HG02884 (cell line): ENCODE data around the gene UBAP2L.

Experiments
- ATAC-seq: cut with Tn5 transposase; IDR thresholded peaks from one replicate; pipeline ENCODE4 v1.9.1; 2021; ENCODE audit warnings: mild to moderate bottlenecking, moderate library complexity; ENCODE audit not compliant: unreplicated experiment

The UBAP2L gene

GRCh38 chr1:154220071-154220969, at the start of gene UBAP2L:
TSS of gene UBAP2L (plus strand) at chr1:154220955. CDS start at chr1:154225124, 4,169 bp downstream.
- peak; percentile 85 for ATAC-seq

- ATAC-seq = no peak
Observed at GRCh38 chr1:154171223-154171583, 49.6 kb upstream of the UBAP2L start.

- no peak for ATAC-seq
Observed at GRCh38 chr1:154171880-154172279, 48.9 kb upstream of the UBAP2L start.

GRCh38 chr1:154174654-154175053, 46.1 kb upstream of the UBAP2L start:
- no peak for ATAC-seq

GRCh38 chr1:154176337-154176736, 44.4 kb upstream of the UBAP2L start:
- ATAC-seq = no peak

- no peak for ATAC-seq
Observed at GRCh38 chr1:154178013-154178412, 42.7 kb upstream of the UBAP2L start.

GRCh38 chr1:154178911-154179811, 41.6 kb upstream of the UBAP2L start:
- ATAC-seq = no peak

GRCh38 chr1:154179946-154180687, 40.6 kb upstream of the UBAP2L start:
- ATAC-seq = no peak

- no peak for ATAC-seq
Observed at GRCh38 chr1:154181944-154182343, 38.8 kb upstream of the UBAP2L start.

GRCh38 chr1:154182344-154183045, 38.3 kb upstream of the UBAP2L start:
- ATAC-seq = peak; percentile 58

- peak; percentile 67 for ATAC-seq
Observed at GRCh38 chr1:154183046-154183915, 37.5 kb upstream of the UBAP2L start.

GRCh38 chr1:154186177-154186576, 34.6 kb upstream of the UBAP2L start:
- ATAC-seq = no peak

- no peak for ATAC-seq
Observed at GRCh38 chr1:154186852-154187501, 33.8 kb upstream of the UBAP2L start.

- no peak for ATAC-seq
Observed at GRCh38 chr1:154190550-154190949, 30.2 kb upstream of the UBAP2L start.

GRCh38 chr1:154191990-154192461, 28.7 kb upstream of the UBAP2L start, which contains the start of gene TPM3:
TSS of gene TPM3 (minus strand) at chr1:154192100. CDS start at chr1:154192018, 82 bp downstream.
- ATAC-seq = no peak

- ATAC-seq = no peak
Observed at GRCh38 chr1:154192476-154192875, 28.3 kb upstream of the UBAP2L start.

GRCh38 chr1:154193821-154194220, 26.9 kb upstream of the UBAP2L start:
- no peak for ATAC-seq

- no peak for ATAC-seq
Observed at GRCh38 chr1:154198756-154199562, 21.8 kb upstream of the UBAP2L start.
